Measurements from ENCODE around the gene PXDN. TPM values are rescaled to one million over a fixed set of nuclear protein-coding genes. Genes with fewer than 3 reads are reported as not detected.
"Not testable (repeated sequence)": the region's sequence is repeated elsewhere in the genome, so short reads cannot be mapped to it uniquely, and the experiment has no call there.

PXDN gene
- total RNA-seq, 1 experiment from 2014 or later: 146 TPM

DNA sequence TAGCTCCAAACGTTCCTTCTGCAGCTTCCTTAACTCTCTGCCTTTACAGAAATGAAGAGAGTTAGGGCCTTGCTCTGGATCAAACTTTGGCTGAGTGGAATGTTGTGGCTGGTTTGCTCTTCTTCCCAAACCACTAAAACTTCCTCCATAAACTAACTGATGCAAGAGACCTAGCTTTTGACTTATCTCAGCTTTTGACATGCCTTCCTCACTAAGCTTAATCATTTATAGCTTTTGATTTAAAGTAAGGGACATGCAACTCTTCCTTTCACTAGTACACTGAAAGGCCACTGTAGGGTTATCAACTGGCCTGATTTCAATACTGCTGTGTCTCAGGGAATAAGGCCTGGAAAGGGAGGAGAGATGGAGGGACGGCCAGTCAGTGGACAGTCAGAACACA is 8.3 kb downstream of the PXDN start (continued):
- TF ChIP-seq, protein P1, sequence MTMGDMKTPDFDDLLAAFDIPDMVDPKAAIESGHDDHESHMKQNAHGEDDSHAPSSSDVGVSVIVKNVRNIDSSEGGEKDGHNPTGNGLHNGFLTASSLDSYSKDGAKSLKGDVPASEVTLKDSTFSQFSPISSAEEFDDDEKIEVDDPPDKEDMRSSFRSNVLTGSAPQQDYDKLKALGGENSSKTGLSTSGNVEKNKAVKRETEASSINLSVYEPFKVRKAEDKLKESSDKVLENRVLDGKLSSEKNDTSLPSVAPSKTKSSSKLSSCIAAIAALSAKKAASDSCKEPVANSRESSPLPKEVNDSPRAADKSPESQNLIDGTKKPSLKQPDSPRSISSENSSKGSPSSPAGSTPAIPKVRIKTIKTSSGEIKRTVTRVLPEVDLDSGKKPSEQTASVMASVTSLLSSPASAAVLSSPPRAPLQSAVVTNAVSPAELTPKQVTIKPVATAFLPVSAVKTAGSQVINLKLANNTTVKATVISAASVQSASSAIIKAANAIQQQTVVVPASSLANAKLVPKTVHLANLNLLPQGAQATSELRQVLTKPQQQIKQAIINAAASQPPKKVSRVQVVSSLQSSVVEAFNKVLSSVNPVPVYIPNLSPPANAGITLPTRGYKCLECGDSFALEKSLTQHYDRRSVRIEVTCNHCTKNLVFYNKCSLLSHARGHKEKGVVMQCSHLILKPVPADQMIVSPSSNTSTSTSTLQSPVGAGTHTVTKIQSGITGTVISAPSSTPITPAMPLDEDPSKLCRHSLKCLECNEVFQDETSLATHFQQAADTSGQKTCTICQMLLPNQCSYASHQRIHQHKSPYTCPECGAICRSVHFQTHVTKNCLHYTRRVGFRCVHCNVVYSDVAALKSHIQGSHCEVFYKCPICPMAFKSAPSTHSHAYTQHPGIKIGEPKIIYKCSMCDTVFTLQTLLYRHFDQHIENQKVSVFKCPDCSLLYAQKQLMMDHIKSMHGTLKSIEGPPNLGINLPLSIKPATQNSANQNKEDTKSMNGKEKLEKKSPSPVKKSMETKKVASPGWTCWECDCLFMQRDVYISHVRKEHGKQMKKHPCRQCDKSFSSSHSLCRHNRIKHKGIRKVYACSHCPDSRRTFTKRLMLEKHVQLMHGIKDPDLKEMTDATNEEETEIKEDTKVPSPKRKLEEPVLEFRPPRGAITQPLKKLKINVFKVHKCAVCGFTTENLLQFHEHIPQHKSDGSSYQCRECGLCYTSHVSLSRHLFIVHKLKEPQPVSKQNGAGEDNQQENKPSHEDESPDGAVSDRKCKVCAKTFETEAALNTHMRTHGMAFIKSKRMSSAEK (CRISPR knock-in tag; IDR thresholded peaks at IDR 0.05; ENCODE audit: borderline replicate concordance): no peak
- TF ChIP-seq, protein P2, sequence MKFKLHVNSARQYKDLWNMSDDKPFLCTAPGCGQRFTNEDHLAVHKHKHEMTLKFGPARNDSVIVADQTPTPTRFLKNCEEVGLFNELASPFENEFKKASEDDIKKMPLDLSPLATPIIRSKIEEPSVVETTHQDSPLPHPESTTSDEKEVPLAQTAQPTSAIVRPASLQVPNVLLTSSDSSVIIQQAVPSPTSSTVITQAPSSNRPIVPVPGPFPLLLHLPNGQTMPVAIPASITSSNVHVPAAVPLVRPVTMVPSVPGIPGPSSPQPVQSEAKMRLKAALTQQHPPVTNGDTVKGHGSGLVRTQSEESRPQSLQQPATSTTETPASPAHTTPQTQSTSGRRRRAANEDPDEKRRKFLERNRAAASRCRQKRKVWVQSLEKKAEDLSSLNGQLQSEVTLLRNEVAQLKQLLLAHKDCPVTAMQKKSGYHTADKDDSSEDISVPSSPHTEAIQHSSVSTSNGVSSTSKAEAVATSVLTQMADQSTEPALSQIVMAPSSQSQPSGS (CRISPR knock-in tag; IDR thresholded peaks at IDR 0.05; ENCODE audit: borderline replicate concordance, low read depth): no peak

DNA sequence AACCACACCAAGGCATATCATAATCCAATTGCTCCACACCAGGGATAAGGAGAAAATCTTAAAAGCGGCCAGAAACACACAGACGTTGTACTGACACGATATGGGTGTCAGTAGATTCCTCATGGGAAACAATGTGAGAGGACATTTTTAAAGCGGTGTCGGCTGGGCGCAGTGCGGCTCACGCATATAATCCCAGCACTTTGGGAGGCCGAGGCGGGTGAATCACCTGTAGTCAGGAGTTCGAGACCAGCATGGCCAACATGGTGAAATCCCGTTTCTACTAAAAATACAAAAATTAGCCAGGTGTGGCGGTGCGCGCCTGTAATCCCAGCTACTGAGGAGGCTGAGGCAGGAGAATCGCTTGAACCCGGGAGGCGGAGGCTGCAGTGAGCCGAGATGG is 11.0 kb downstream of the PXDN start:
- ATAC-seq; H3K27ac Mint-ChIP-seq; H3K4me3 Mint-ChIP-seq; H3K27me3 Mint-ChIP-seq (ENCODE audit: low read depth): not testable (repeated sequence)
- H3K36me3 Mint-ChIP-seq: peaks cover 23% of the 10 kb centered on the region
- peak; percentile 5 for DNase-seq (ENCODE audit: low spot score)
- H3K4me1 Mint-ChIP-seq: peaks cover 45% of the 10 kb centered on the region
- ChIA-PET CTCF (interaction anchor here (0.6 to 1.0 kb wide), 2 partner anchors 25 to 144 kb away, joined by 3 to 4 read pairs; no protein-coding TSS in a partner anchor), POLR2A (interaction anchor here (1.2 kb wide), 1 partner anchor 25 kb away, joined by 5 read pairs; no protein-coding TSS in a partner anchor)
- H3K9me3 Mint-ChIP-seq: peaks cover 15% of the 10 kb centered on the region

DNA sequence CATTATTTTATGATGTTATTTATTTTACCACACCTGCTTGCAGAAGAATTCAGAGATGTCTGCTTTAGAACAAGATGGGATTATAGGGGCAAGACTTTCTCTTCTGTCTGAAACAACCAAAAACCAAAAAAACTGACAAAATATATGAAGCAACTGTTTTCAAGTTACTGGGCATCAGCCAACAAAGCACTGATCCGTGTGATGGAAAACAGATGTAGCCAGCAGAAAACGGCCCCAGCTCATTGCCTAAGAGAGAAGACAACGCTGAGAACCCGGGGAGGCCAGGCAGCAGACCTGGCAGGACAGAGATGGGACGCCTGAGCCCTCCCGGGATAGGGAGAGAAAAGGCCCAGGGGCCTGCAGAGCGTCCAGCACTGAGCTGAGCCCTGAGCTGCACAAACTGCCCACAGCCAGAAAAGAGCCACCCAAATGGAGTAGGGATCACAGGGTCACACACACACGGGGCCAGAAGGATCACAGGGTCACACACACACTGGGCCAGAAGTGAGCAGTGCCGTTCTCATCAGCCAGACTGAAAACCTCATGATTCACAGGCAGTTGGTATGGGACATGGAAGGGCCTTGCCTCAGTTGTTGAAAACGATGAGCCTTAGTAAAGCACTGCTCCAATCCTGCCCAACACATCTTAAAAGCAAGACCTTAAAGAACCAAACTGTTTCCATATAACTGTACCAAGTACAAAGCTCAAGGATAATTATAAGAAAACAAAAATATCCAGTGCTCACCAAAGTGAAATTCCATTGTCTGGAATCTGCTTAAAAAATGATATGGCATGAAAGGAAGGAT is 12.1 kb downstream of the PXDN start:
- peaks cover 21% of the 10 kb centered on the region for H3K36me3 Mint-ChIP-seq
- CTCF ChIA-PET: interaction anchor here (0.9 to 3.0 kb wide), 8 partner anchors 9 to 85 kb away, joined by 3 to 21 read pairs (median 4); no protein-coding TSS in a partner anchor
- ATAC-seq (no peak), DNase-seq (ENCODE audit: low spot score) (peak; percentile 12)
- H3K27me3 Mint-ChIP-seq (ENCODE audit: low read depth): no peaks in the 10 kb centered on the region; the same call in 1 of the 2 replicates
- POLR2A ChIA-PET: interaction anchor here (1.5 to 1.9 kb wide), 2 partner anchors 10 to 107 kb away, joined by 4 to 6 read pairs; no protein-coding TSS in a partner anchor
- peaks cover 55% of the 10 kb centered on the region for H3K4me1 Mint-ChIP-seq
- peak overlapping the region; percentile 37; the same call in 1 of the 2 replicates for H3K27ac Mint-ChIP-seq
- TF ChIP-seq, protein P3, sequence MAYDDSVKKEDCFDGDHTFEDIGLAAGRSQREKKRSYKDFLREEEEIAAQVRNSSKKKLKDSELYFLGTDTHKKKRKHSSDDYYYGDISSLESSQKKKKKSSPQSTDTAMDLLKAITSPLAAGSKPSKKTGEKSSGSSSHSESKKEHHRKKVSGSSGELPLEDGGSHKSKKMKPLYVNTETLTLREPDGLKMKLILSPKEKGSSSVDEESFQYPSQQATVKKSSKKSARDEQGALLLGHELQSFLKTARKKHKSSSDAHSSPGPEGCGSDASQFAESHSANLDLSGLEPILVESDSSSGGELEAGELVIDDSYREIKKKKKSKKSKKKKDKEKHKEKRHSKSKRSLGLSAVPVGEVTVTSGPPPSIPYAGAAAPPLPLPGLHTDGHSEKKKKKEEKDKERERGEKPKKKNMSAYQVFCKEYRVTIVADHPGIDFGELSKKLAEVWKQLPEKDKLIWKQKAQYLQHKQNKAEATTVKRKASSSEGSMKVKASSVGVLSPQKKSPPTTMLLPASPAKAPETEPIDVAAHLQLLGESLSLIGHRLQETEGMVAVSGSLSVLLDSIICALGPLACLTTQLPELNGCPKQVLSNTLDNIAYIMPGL (CRISPR knock-in tag; IDR thresholded peaks at IDR 0.05): no peak
- TF ChIP-seq ATF1 (CRISPR knock-in tag; IDR thresholded peaks at IDR 0.05) (no peak), ESRRA (CRISPR knock-in tag; IDR thresholded peaks at IDR 0.05; ENCODE audit: borderline replicate concordance) (no peak), RORB (CRISPR knock-in tag; IDR thresholded peaks at IDR 0.05) (no peak), ZNF671 (CRISPR knock-in tag; IDR thresholded peaks at IDR 0.05) (no peak), ZNF138 (CRISPR knock-in tag; conservative IDR thresholded peaks at IDR 0.05) (no peak), NFE2L1 (CRISPR knock-in tag; IDR thresholded peaks at IDR 0.05) (no peak)
- TF ChIP-seq, protein P4, sequence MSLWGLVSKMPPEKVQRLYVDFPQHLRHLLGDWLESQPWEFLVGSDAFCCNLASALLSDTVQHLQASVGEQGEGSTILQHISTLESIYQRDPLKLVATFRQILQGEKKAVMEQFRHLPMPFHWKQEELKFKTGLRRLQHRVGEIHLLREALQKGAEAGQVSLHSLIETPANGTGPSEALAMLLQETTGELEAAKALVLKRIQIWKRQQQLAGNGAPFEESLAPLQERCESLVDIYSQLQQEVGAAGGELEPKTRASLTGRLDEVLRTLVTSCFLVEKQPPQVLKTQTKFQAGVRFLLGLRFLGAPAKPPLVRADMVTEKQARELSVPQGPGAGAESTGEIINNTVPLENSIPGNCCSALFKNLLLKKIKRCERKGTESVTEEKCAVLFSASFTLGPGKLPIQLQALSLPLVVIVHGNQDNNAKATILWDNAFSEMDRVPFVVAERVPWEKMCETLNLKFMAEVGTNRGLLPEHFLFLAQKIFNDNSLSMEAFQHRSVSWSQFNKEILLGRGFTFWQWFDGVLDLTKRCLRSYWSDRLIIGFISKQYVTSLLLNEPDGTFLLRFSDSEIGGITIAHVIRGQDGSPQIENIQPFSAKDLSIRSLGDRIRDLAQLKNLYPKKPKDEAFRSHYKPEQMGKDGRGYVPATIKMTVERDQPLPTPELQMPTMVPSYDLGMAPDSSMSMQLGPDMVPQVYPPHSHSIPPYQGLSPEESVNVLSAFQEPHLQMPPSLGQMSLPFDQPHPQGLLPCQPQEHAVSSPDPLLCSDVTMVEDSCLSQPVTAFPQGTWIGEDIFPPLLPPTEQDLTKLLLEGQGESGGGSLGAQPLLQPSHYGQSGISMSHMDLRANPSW (CRISPR knock-in tag; conservative IDR thresholded peaks at IDR 0.05; ENCODE audit: low read depth): no peak
- TF ChIP-seq, protein P2 (CRISPR knock-in tag; IDR thresholded peaks at IDR 0.05; ENCODE audit: borderline replicate concordance, low read depth): no peak
- H3K9me3 Mint-ChIP-seq: peaks cover 15% of the 10 kb centered on the region
- no peak overlapping the region for H3K4me3 Mint-ChIP-seq
